ENCODE measurements around the gene GRP.

Gene GRP

GRCh38 chr18:59210299-59210698 lies 9.7 kb upstream of the GRP start:
- Mint-ChIP-seq H3K27me3 (ENCODE audit: low read depth) (peaks cover 4% of the 10 kb centered on the region), H3K4me1 (ENCODE audit: low read depth) (no peaks in the 10 kb centered on the region), H3K4me3 (no peak overlapping the region), H3K27ac (no peak overlapping the region), H3K9me3 (no peaks in the 10 kb centered on the region), H3K36me3 (ENCODE audit: low read depth) (no peaks in the 10 kb centered on the region)
- DNase-seq (ENCODE audit: low spot score), result no peak

- Mint-ChIP-seq H3K27ac (no peak overlapping the region), H3K4me3 (no peak overlapping the region), H3K36me3 (ENCODE audit: low read depth) (no peaks in the 10 kb centered on the region), H3K27me3 (ENCODE audit: low read depth) (peaks cover 9% of the 10 kb centered on the region), H3K9me3 (no peaks in the 10 kb centered on the region), H3K4me1 (ENCODE audit: low read depth) (no peaks in the 10 kb centered on the region)
- no peak for DNase-seq (ENCODE audit: low spot score)
Observed at GRCh38 chr18:59211629-59212028, 8.3 kb upstream of the GRP start.

- DNase-seq (ENCODE audit: low spot score), result no peak
- Mint-ChIP-seq H3K27ac (no peak overlapping the region), H3K4me3 (no peak overlapping the region), H3K4me1 (ENCODE audit: low read depth) (peaks cover 2% of the 10 kb centered on the region), H3K9me3 (no peaks in the 10 kb centered on the region), H3K36me3 (ENCODE audit: low read depth) (no peaks in the 10 kb centered on the region), H3K27me3 (ENCODE audit: low read depth) (peaks cover 59% of the 10 kb centered on the region)
Observed at GRCh38 chr18:59218018-59218417, 1.9 kb upstream of the GRP start.

- Mint-ChIP-seq H3K4me1 (ENCODE audit: low read depth) (peaks cover 2% of the 10 kb centered on the region), H3K4me3 (no peak overlapping the region), H3K36me3 (ENCODE audit: low read depth) (no peaks in the 10 kb centered on the region), H3K9me3 (no peaks in the 10 kb centered on the region), H3K27ac (no peak overlapping the region), H3K27me3 (ENCODE audit: low read depth) (peaks cover 78% of the 10 kb centered on the region)
- DNase-seq (ENCODE audit: low spot score), result no peak
Observed at GRCh38 chr18:59220164-59220783, 316 bp downstream of the GRP start.

- Mint-ChIP-seq H3K4me3 (no peak overlapping the region), H3K9me3 (no peaks in the 10 kb centered on the region), H3K27me3 (ENCODE audit: low read depth) (peaks cover 82% of the 10 kb centered on the region), H3K27ac (no peak overlapping the region), H3K36me3 (ENCODE audit: low read depth) (no peaks in the 10 kb centered on the region), H3K4me1 (ENCODE audit: low read depth) (peaks cover 2% of the 10 kb centered on the region)
- no peak for DNase-seq (ENCODE audit: low spot score)
Observed at GRCh38 chr18:59220784-59221765, 1.1 kb downstream of the GRP start.

GRCh38 chr18:59222341-59222740 lies 2.4 kb downstream of the GRP start:
- no peaks in the 10 kb centered on the region for H3K9me3 Mint-ChIP-seq
- no peak overlapping the region for H3K4me3 Mint-ChIP-seq
- peaks cover 2% of the 10 kb centered on the region for H3K4me1 Mint-ChIP-seq (ENCODE audit: low read depth)
- peaks cover 86% of the 10 kb centered on the region for H3K27me3 Mint-ChIP-seq (ENCODE audit: low read depth)
- no peak for DNase-seq (ENCODE audit: low spot score)
- no peak overlapping the region for H3K27ac Mint-ChIP-seq
- H3K36me3 Mint-ChIP-seq (ENCODE audit: low read depth), result no peaks in the 10 kb centered on the region

GRCh38 chr18:59228351-59228750 lies 8.4 kb downstream of the GRP start:
- H3K36me3 Mint-ChIP-seq (ENCODE audit: low read depth), result no peaks in the 10 kb centered on the region
- DNase-seq (ENCODE audit: low spot score), result no peak
- H3K27me3 Mint-ChIP-seq (ENCODE audit: low read depth), result peaks cover 58% of the 10 kb centered on the region
- H3K9me3 Mint-ChIP-seq, result no peaks in the 10 kb centered on the region
- H3K4me1 Mint-ChIP-seq (ENCODE audit: low read depth), result no peaks in the 10 kb centered on the region
- no peak overlapping the region for H3K4me3 Mint-ChIP-seq
- no peak overlapping the region for H3K27ac Mint-ChIP-seq

- Mint-ChIP-seq H3K27me3 (ENCODE audit: low read depth) (peaks cover 50% of the 10 kb centered on the region), H3K4me3 (no peak overlapping the region), H3K27ac (no peak overlapping the region), H3K9me3 (no peaks in the 10 kb centered on the region), H3K36me3 (ENCODE audit: low read depth) (no peaks in the 10 kb centered on the region), H3K4me1 (ENCODE audit: low read depth) (no peaks in the 10 kb centered on the region)
- DNase-seq (ENCODE audit: low spot score), result no peak
Observed at GRCh38 chr18:59229191-59229590, 9.2 kb downstream of the GRP start.

GRCh38 chr18:59229701-59230443 lies 9.9 kb downstream of the GRP start:
- no peak overlapping the region for H3K4me3 Mint-ChIP-seq
- H3K36me3 Mint-ChIP-seq (ENCODE audit: low read depth), result no peaks in the 10 kb centered on the region
- no peak for DNase-seq (ENCODE audit: low spot score)
- peaks cover 46% of the 10 kb centered on the region for H3K27me3 Mint-ChIP-seq (ENCODE audit: low read depth)
- no peaks in the 10 kb centered on the region for H3K9me3 Mint-ChIP-seq
- H3K4me1 Mint-ChIP-seq (ENCODE audit: low read depth), result no peaks in the 10 kb centered on the region
- H3K27ac Mint-ChIP-seq, result no peak overlapping the region

- H3K27me3 Mint-ChIP-seq (ENCODE audit: low read depth), result peaks cover 34% of the 10 kb centered on the region
Observed at GRCh38 chr18:59231114-59231513, 11.2 kb downstream of the GRP start.

GRCh38 chr18:59231877-59232276 lies 11.9 kb downstream of the GRP start:
- no peak for DNase-seq (ENCODE audit: low spot score)
- H3K4me1 Mint-ChIP-seq (ENCODE audit: low read depth), result no peaks in the 10 kb centered on the region
- no peak overlapping the region for H3K4me3 Mint-ChIP-seq
- peaks cover 30% of the 10 kb centered on the region for H3K27me3 Mint-ChIP-seq (ENCODE audit: low read depth)
- no peaks in the 10 kb centered on the region for H3K9me3 Mint-ChIP-seq
- no peak overlapping the region for H3K27ac Mint-ChIP-seq
- no peaks in the 10 kb centered on the region for H3K36me3 Mint-ChIP-seq (ENCODE audit: low read depth)

More at GRCh38 chr18:59231114-59231513, 11.2 kb downstream of the GRP start:
- H3K4me3 Mint-ChIP-seq, result no peak overlapping the region
- no peak overlapping the region for H3K27ac Mint-ChIP-seq
- no peak for DNase-seq (ENCODE audit: low spot score)
- H3K9me3 Mint-ChIP-seq, result no peaks in the 10 kb centered on the region
- no peaks in the 10 kb centered on the region for H3K4me1 Mint-ChIP-seq (ENCODE audit: low read depth)
- no peaks in the 10 kb centered on the region for H3K36me3 Mint-ChIP-seq (ENCODE audit: low read depth)

- peaks cover 24% of the 10 kb centered on the region for H3K27me3 Mint-ChIP-seq (ENCODE audit: low read depth)
- no peaks in the 10 kb centered on the region for H3K9me3 Mint-ChIP-seq
- no peak overlapping the region for H3K27ac Mint-ChIP-seq
- no peak for DNase-seq (ENCODE audit: low spot score)
- no peaks in the 10 kb centered on the region for H3K4me1 Mint-ChIP-seq (ENCODE audit: low read depth)
- H3K36me3 Mint-ChIP-seq (ENCODE audit: low read depth), result no peaks in the 10 kb centered on the region
- H3K4me3 Mint-ChIP-seq, result no peak overlapping the region
Observed at GRCh38 chr18:59232309-59233016, 12.5 kb downstream of the GRP start.

GRCh38 chr18:59233017-59233410 lies 13.1 kb downstream of the GRP start:
- peaks cover 22% of the 10 kb centered on the region for H3K27me3 Mint-ChIP-seq (ENCODE audit: low read depth)
- no peak for DNase-seq (ENCODE audit: low spot score)
- no peaks in the 10 kb centered on the region for H3K4me1 Mint-ChIP-seq (ENCODE audit: low read depth)
- no peaks in the 10 kb centered on the region for H3K36me3 Mint-ChIP-seq (ENCODE audit: low read depth)
- H3K27ac Mint-ChIP-seq, result no peak overlapping the region
- H3K4me3 Mint-ChIP-seq, result no peak overlapping the region
- no peaks in the 10 kb centered on the region for H3K9me3 Mint-ChIP-seq

Data from T-helper 2 cell treated with Interferon-gamma antibody and Interleukin-4, amounts not matched to agents 5 μg/mL and 100 μg/mL, for 36 hours (primary cell).